Smooth muscle cell (in vitro differentiated cells): Measurements from ENCODE around the gene FBXW8. TPM values are rescaled to one million over a fixed set of nuclear protein-coding genes. Genes with fewer than 3 reads are reported as not detected.
A peak's percentile ranks its signal among the peaks of the same experiment; 100 is the strongest.

Experiments
- DNase-seq: peaks from one replicate; lab custom pipeline; 2025; ENCODE audit not compliant: unreplicated experiment; lab: John Stamatoyannopoulos, UW
- H2AFZ ChIP-seq: fragments of 200-600 bp; sonication (generic); 2 replicates; pipeline ENCODE4 v1.6.0; 2016; ENCODE audit warnings: antibody characterized with exemption, low read depth, mild to moderate bottlenecking
- H3F3A ChIP-seq: fragments of 200-600 bp; sonication (generic); 2 replicates; pipeline ENCODE4 v1.6.0; 2017; ENCODE audit warnings: antibody characterized with exemption, low read depth
- H3K27ac ChIP-seq: fragments of 200-600 bp; sonication (generic); 2 replicates; pipeline ENCODE4 v1.5.1; 2016; ENCODE audit warnings: low read depth, mild to moderate bottlenecking
- H3K27me3 ChIP-seq: fragments of 200-600 bp; sonication (generic); 2 replicates; pipeline ENCODE4 v1.6.1; 2016; ENCODE audit warnings: low read depth, mild to moderate bottlenecking
- H3K36me3 ChIP-seq: fragments of 200-600 bp; sonication (generic); 2 replicates; pipeline ENCODE4 v1.5.1; 2016; ENCODE audit warnings: low read depth
- H3K4me1 ChIP-seq: fragments of 200-600 bp; sonication (generic); 2 replicates; pipeline ENCODE4 v1.5.1; 2016; ENCODE audit warnings: low read depth
- H3K4me2 ChIP-seq: fragments of 200-600 bp; sonication (generic); 2 replicates; pipeline ENCODE4 v1.6.0; 2016; ENCODE audit warnings: mild to moderate bottlenecking
- H3K4me3 ChIP-seq: fragments of 200-600 bp; sonication (generic); 2 replicates; pipeline ENCODE4 v1.5.1; 2016; ENCODE audit warnings: mild to moderate bottlenecking
- H3K79me2 ChIP-seq: fragments of 200-600 bp; sonication (generic); 2 replicates; pipeline ENCODE4 v1.6.0; 2016; ENCODE audit warnings: low read depth, mild to moderate bottlenecking
- H3K9ac ChIP-seq: fragments of 200-600 bp; sonication (generic); 2 replicates; pipeline ENCODE4 v1.6.0; 2016; ENCODE audit warnings: low read depth
- H3K9me3 ChIP-seq: fragments of 200-600 bp; sonication (generic); replicated peaks from 2 replicates; pipeline ENCODE4 v1.5.1; 2016; ENCODE audit warnings: low read depth
- H4K20me1 ChIP-seq: fragments of 200-600 bp; sonication (generic); 2 replicates; pipeline ENCODE4 v1.6.0; 2016; ENCODE audit warnings: low read depth
- CTCF ChIP-seq: fragments of 200-600 bp; sonication (generic); IDR thresholded peaks from 2 replicates; pipeline ENCODE4 v1.5.1; 2017; ENCODE audit warnings: borderline replicate concordance, mild to moderate bottlenecking, antibody characterized with exemption; ENCODE audit not compliant: insufficient read depth, poor library complexity, severe bottlenecking
- WGBS: methylation state at CpG from one replicate; pipeline ENCODE4 v1.1.7; 2016; ENCODE audit warnings: low lambda C conversion rate; 5-methylcytosine and 5-hydroxymethylcytosine counted together
- polyA plus RNA-seq: library from polyadenylated mRNA; unstranded; fragments of >200 nt; fragmentation: Nextera tagmentation; extraction: Ambion mirVana; gene quantifications from 2 replicates; pipeline ENCODE4 v1.2.1, GENCODE V29; 2016
- total RNA-seq: library from RNA; depleted of rRNA; stranded (reverse); fragments of >200 nt; gene quantifications from 2 replicates; pipeline ENCODE4 v1.2.3, GENCODE V29; 2014

Gene FBXW8
- total and polyA plus RNA-seq, 2 experiments from 2014 or later: 16.9 to 18.3 TPM

- DNase-seq: no peak
- Histone ChIP-seq H3F3A (no peaks in the 10 kb centered on the region), H3K4me2 (no peak overlapping the region), H4K20me1 (no peaks in the 10 kb centered on the region), H3K4me1 (no peaks in the 10 kb centered on the region), H3K9me3 (no peaks in the 10 kb centered on the region), H3K9ac (no peak overlapping the region), H2AFZ (no peak overlapping the region), H3K79me2 (no peaks in the 10 kb centered on the region), H3K4me3 (no peak overlapping the region), H3K27ac (no peak overlapping the region), H3K27me3 (no peaks in the 10 kb centered on the region), H3K36me3 (no peaks in the 10 kb centered on the region)
- peak; percentile 43 for TF ChIP-seq CTCF
- 54% methylated on average over 6 of the region's 6 CpGs for WGBS
Measured at GRCh38 chr12:116863275-116863767, 47.4 kb upstream of the FBXW8 start.

DNA sequence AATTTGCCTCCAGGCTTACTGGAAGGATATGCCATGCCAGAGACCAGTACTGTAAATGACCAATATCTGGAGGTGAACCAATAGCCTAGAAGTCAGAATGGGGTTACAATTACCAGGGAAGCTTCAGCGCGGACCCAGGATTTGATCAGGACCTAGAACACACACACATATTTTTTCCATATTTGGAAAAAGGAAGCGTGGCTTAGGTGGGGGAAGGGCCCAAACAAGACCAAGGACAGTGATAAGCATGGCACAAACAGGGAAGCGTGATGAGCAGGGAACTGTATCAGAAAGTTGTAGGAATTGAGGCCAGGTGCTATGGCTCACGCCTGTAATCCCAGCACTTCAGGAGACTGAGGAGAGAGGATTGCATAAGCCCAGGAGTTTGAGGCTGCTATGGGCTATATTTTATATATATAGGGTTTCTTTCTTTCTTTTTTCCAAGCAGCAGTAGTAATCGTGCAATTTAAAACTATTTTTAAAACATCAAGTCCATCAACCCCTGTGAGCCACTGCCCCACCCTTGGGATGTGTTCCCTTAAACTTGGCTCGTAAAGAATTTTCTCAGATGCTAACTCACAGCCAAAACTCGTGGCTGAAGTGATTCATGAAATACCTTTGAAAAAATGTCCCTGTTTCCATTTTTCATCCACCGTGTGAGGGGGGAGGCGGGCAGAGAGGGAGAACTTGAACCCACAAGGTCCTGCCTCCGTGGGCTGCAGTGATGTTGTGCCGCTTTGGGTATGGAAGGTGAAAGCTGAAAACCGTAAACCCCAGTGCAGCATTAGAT, 46.2 kb upstream of the FBXW8 start:
- Histone ChIP-seq H3K4me3 (no peak overlapping the region), H3K27me3 (no peaks in the 10 kb centered on the region), H3K9ac (no peak overlapping the region), H3F3A (no peaks in the 10 kb centered on the region), H3K27ac (no peak overlapping the region), H3K9me3 (no peaks in the 10 kb centered on the region), H4K20me1 (no peaks in the 10 kb centered on the region), H3K79me2 (no peaks in the 10 kb centered on the region), H3K4me2 (no peak overlapping the region), H3K36me3 (no peaks in the 10 kb centered on the region), H2AFZ (no peak overlapping the region), H3K4me1 (no peaks in the 10 kb centered on the region)
- TF ChIP-seq CTCF: no peak
- WGBS: 49% methylated on average over 13 of the region's 13 CpGs
- DNase-seq: no peak

- no peaks in the 10 kb centered on the region for H3F3A ChIP-seq
- H3K36me3 ChIP-seq: no peaks in the 10 kb centered on the region
- 96% methylated on average over 2 of the region's 2 CpGs for WGBS
- no peaks in the 10 kb centered on the region for H3K4me1 ChIP-seq
- no peak for TF ChIP-seq CTCF
- H3K9ac ChIP-seq: no peak overlapping the region
- H4K20me1 ChIP-seq: no peaks in the 10 kb centered on the region
- H3K79me2 ChIP-seq: no peaks in the 10 kb centered on the region
- H2AFZ ChIP-seq: no peak overlapping the region
- DNase-seq: no peak
- no peaks in the 10 kb centered on the region for H3K27me3 ChIP-seq
- no peak overlapping the region for H3K4me3 ChIP-seq
- H3K9me3 ChIP-seq: no peaks in the 10 kb centered on the region
- H3K27ac ChIP-seq: no peak overlapping the region
- no peak overlapping the region for H3K4me2 ChIP-seq
Measured at GRCh38 chr12:116867523-116867922, 43.2 kb upstream of the FBXW8 start.

DNA sequence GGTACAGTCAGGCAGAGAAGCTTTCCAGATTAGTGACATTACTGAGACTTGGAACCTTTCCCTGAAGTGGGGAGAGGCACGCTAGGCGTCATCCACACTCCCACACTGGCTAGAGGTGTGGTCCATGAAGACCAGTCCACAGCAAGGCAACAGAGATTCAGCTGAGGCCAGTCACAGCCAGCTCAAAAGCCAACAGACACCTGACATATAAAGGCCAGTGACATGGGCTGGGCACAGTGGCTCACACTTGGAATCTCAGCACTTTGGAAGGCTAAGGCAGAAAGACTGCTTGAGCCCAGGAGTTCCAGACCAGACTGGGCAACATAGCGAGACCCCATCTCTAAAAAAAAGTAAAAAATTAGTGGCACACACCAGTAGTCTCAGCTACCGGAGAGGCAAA, 40.4 kb upstream of the FBXW8 start:
- no peak for DNase-seq
- H4K20me1 ChIP-seq: no peaks in the 10 kb centered on the region
- no peak overlapping the region for H3K27ac ChIP-seq
- H3K27me3 ChIP-seq: no peaks in the 10 kb centered on the region
- no peak overlapping the region for H3K9ac ChIP-seq
- TF ChIP-seq CTCF: no peak
- no peak overlapping the region for H3K4me2 ChIP-seq
- H3K79me2 ChIP-seq: no peaks in the 10 kb centered on the region
- H3K36me3 ChIP-seq: no peaks in the 10 kb centered on the region
- 91% methylated on average over 4 of the region's 4 CpGs for WGBS
- H3K4me1 ChIP-seq: no peaks in the 10 kb centered on the region
- no peak overlapping the region for H2AFZ ChIP-seq
- no peaks in the 10 kb centered on the region for H3K9me3 ChIP-seq
- no peak overlapping the region for H3K4me3 ChIP-seq
- H3F3A ChIP-seq: no peaks in the 10 kb centered on the region
